SK-N-SH treated with all-trans-retinoic acid at 6 μM for 48 hours (cell line): ENCODE results near the gene SCN1B.

ENCODE experiments used
- ARNTL ChIP-seq: fragments of 450-650 bp; formaldehyde crosslinking; IDR thresholded peaks from 2 replicates; pipeline ENCODE4 v1.5.0; 2020; ENCODE audit warnings: low read depth, mild to moderate bottlenecking, moderate library complexity, borderline replicate concordance
- CREB5 ChIP-seq: fragments of 250-450 bp; sonication (Bioruptor Pico); IDR thresholded peaks from 2 replicates; pipeline ENCODE4 v1.5.1; 2020; ENCODE audit warnings: low read depth, mild to moderate bottlenecking, moderate library complexity
- CSRNP3 ChIP-seq: fragments of 250-450 bp; sonication (Bioruptor Pico); IDR thresholded peaks from 2 replicates; pipeline ENCODE4 v1.5.1; 2021; ENCODE audit warnings: mild to moderate bottlenecking, moderate library complexity
- ISL1 ChIP-seq: fragments of 250-450 bp; sonication (Bioruptor Pico); IDR thresholded peaks from 2 replicates; pipeline ENCODE4 v2.1.2; 2022; ENCODE audit warnings: mild to moderate bottlenecking, moderate library complexity
- PATZ1 ChIP-seq: fragments of 250-450 bp; sonication (Bioruptor Pico); IDR thresholded peaks from 2 replicates; pipeline ENCODE4 v1.8.0; 2020; ENCODE audit warnings: mild to moderate bottlenecking, moderate library complexity, borderline replicate concordance
- PPARA ChIP-seq: fragments of 250-450 bp; sonication (Bioruptor Pico); IDR thresholded peaks from 2 replicates; pipeline ENCODE4 v1.5.0; 2020; ENCODE audit warnings: mild to moderate bottlenecking, borderline replicate concordance
- RARB ChIP-seq: fragments of 250-450 bp; sonication (Bioruptor Pico); IDR thresholded peaks from 2 replicates; pipeline ENCODE4 v1.8.0; 2021; ENCODE audit warnings: mild to moderate bottlenecking, moderate library complexity
- SNAI2 ChIP-seq: fragments of 250-450 bp; sonication (Bioruptor Pico); IDR thresholded peaks from 2 replicates; pipeline ENCODE4 v1.5.0; 2020; ENCODE audit warnings: mild to moderate bottlenecking, moderate library complexity
- TCF4 ChIP-seq: fragments of 250-450 bp; sonication (Bioruptor Pico); IDR thresholded peaks from 2 replicates; pipeline ENCODE4 v1.8.0; 2021; ENCODE audit warnings: mild to moderate bottlenecking, moderate library complexity, borderline replicate concordance
- TOX ChIP-seq: fragments of 250-450 bp; sonication (Bioruptor Pico); IDR thresholded peaks from 2 replicates; pipeline ENCODE4 v1.8.0; 2021; ENCODE audit warnings: mild to moderate bottlenecking, moderate library complexity, borderline replicate concordance
- ZFP3 ChIP-seq: fragments of 250-450 bp; sonication (Bioruptor Pico); IDR thresholded peaks from 2 replicates; pipeline ENCODE4 v1.5.0; 2020; ENCODE audit warnings: mild to moderate bottlenecking, moderate library complexity
- ZFP30 ChIP-seq: fragments of 450-650 bp; formaldehyde crosslinking; IDR thresholded peaks from 2 replicates; pipeline ENCODE4 v1.5.0; 2022; ENCODE audit warnings: mild to moderate bottlenecking, moderate library complexity
- ZNF8 ChIP-seq: fragments of 450-650 bp; formaldehyde crosslinking; IDR thresholded peaks from 2 replicates; pipeline ENCODE4 v1.5.0; 2020; ENCODE audit warnings: mild to moderate bottlenecking, moderate library complexity

- TF ChIP-seq ZFP3 (CRISPR knock-in tag) (no peak), SNAI2 (no peak), TOX (CRISPR knock-in tag) (no peak), ZNF8 (CRISPR knock-in tag) (no peak), CREB5 (CRISPR knock-in tag) (no peak), CSRNP3 (CRISPR knock-in tag) (no peak), PATZ1 (CRISPR knock-in tag) (no peak), ARNTL (CRISPR knock-in tag) (no peak), TCF4 (CRISPR knock-in tag) (no peak), ZFP30 (CRISPR knock-in tag) (no peak), ISL1 (CRISPR knock-in tag) (no peak), PPARA (CRISPR knock-in tag) (no peak), RARB (CRISPR knock-in tag) (no peak)
Measured at GRCh38 chr19:35006999-35007365, 23.3 kb upstream of the SCN1B start.
